OCI-LY1 (cell line): ENCODE data around the gene CLPTM1L.

ENCODE experiments used
- H2AFZ ChIP-seq: fragments of 200-600 bp; sonication (generic), shearing (Covaris generic); 2 replicates; pipeline ENCODE4 v1.6.0; 2014; ENCODE audit warnings: antibody characterized with exemption, mild to moderate bottlenecking, low read length
- H3F3A ChIP-seq: fragments of 200-600 bp; sonication (generic), shearing (Covaris generic); 2 replicates; pipeline ENCODE4 v1.6.0; 2014; ENCODE audit warnings: mild to moderate bottlenecking, antibody characterized with exemption, low read length, moderate library complexity; ENCODE audit not compliant: insufficient read depth
- H3K27ac ChIP-seq: fragments of 200-600 bp; sonication (generic); 2 replicates; pipeline ENCODE4 v1.5.1; 2014; ENCODE audit warnings: low read length, mixed run types, mild to moderate bottlenecking, low read depth; ENCODE audit not compliant: poor library complexity, severe bottlenecking
- H3K27me3 ChIP-seq: fragments of 200-600 bp; sonication (generic); 2 replicates; pipeline ENCODE4 v1.6.0; 2014; ENCODE audit warnings: antibody characterized with exemption, mild to moderate bottlenecking, low read length, moderate library complexity; ENCODE audit not compliant: insufficient read depth
- H3K36me3 ChIP-seq: fragments of 200-600 bp; sonication (generic); 2 replicates; pipeline ENCODE4 v1.6.1; 2014; ENCODE audit warnings: mild to moderate bottlenecking, antibody characterized with exemption, low read length, moderate library complexity, mixed read lengths; ENCODE audit not compliant: insufficient read depth
- H3K4me1 ChIP-seq: fragments of 200-600 bp; sonication (generic); 2 replicates; pipeline ENCODE4 v1.5.1; 2014; ENCODE audit warnings: mild to moderate bottlenecking, low read length, moderate library complexity; ENCODE audit not compliant: insufficient read depth, severe bottlenecking
- H3K4me2 ChIP-seq: fragments of 200-600 bp; sonication (generic), shearing (Covaris generic); 2 replicates; pipeline ENCODE4 v1.6.1; 2014; ENCODE audit warnings: low read length
- H3K4me3 ChIP-seq: fragments of 200-600 bp; sonication (generic); 2 replicates; pipeline ENCODE4 v1.5.1; 2014; ENCODE audit warnings: low read length, low read depth, mild to moderate bottlenecking, mixed read lengths; ENCODE audit not compliant: poor library complexity, severe bottlenecking
- H3K79me2 ChIP-seq: fragments of 200-600 bp; shearing (Covaris generic); 2 replicates; pipeline ENCODE4 v1.6.1; 2016; ENCODE audit warnings: mixed run types, low read length, mixed read lengths; ENCODE audit not compliant: insufficient read depth
- H3K9ac ChIP-seq: fragments of 200-600 bp; sonication (generic), shearing (Covaris generic); 2 replicates; pipeline ENCODE4 v1.6.1; 2014; ENCODE audit warnings: mild to moderate bottlenecking, low read length, mixed read lengths
- H3K9me2 ChIP-seq: fragments of 200-600 bp; sonication (generic), shearing (Covaris generic); 2 replicates; pipeline ENCODE4 v1.6.1; 2014; ENCODE audit warnings: low read depth, mild to moderate bottlenecking, low read length, mixed read lengths
- H3K9me3 ChIP-seq: fragments of 200-600 bp; shearing (Covaris generic); 2 replicates; pipeline ENCODE4 v1.6.1; 2014; ENCODE audit warnings: low read length, mixed read lengths
- H4K20me1 ChIP-seq: fragments of 200-600 bp; sonication (generic), shearing (Covaris generic); 2 replicates; pipeline ENCODE4 v1.6.0; 2016; ENCODE audit warnings: mild to moderate bottlenecking, low read length; ENCODE audit not compliant: insufficient read depth
- EZH2 ChIP-seq: fragments of 200-600 bp; sonication (generic), shearing (Covaris generic); IDR thresholded peaks from 2 replicates; pipeline ENCODE4 v1.8.0; 2017; ENCODE audit warnings: borderline replicate concordance, mixed run types, mild to moderate bottlenecking, antibody characterized with exemption, low read length, moderate library complexity, mixed read lengths
- TF ChIP-seq, protein P1 (sequence below): fragments of 200-600 bp; sonication (generic), shearing (Covaris generic); IDR thresholded peaks from 2 replicates; pipeline ENCODE4 v1.5.1; 2017; ENCODE audit warnings: mild to moderate bottlenecking, antibody characterized with exemption, low read length, moderate library complexity, mixed read lengths

The CLPTM1L gene

GRCh38 chr5:1380011-1380817, 35.3 kb upstream of the CLPTM1L start:
- Histone ChIP-seq H3K9me3 (peaks cover 8% of the 10 kb centered on the region; the same call in 1 of the 2 replicates), H3K4me1 (peaks cover under 1% of the 10 kb centered on the region), H3K36me3 (no peaks in the 10 kb centered on the region), H2AFZ (no peak overlapping the region), H3K9ac (no peak overlapping the region), H3K27me3 (peaks cover 11% of the 10 kb centered on the region; the same call in 1 of the 2 replicates), H3K9me2 (no peaks in the 10 kb centered on the region), H4K20me1 (no peaks in the 10 kb centered on the region), H3K79me2 (no peaks in the 10 kb centered on the region), H3K4me2 (peak overlapping the region; percentile 5; the same call in 1 of the 2 replicates), H3K27ac (no peak overlapping the region), H3F3A (no peaks in the 10 kb centered on the region), H3K4me3 (no peak overlapping the region)
- no peak for TF ChIP-seq EZH2
- TF ChIP-seq, protein P1, sequence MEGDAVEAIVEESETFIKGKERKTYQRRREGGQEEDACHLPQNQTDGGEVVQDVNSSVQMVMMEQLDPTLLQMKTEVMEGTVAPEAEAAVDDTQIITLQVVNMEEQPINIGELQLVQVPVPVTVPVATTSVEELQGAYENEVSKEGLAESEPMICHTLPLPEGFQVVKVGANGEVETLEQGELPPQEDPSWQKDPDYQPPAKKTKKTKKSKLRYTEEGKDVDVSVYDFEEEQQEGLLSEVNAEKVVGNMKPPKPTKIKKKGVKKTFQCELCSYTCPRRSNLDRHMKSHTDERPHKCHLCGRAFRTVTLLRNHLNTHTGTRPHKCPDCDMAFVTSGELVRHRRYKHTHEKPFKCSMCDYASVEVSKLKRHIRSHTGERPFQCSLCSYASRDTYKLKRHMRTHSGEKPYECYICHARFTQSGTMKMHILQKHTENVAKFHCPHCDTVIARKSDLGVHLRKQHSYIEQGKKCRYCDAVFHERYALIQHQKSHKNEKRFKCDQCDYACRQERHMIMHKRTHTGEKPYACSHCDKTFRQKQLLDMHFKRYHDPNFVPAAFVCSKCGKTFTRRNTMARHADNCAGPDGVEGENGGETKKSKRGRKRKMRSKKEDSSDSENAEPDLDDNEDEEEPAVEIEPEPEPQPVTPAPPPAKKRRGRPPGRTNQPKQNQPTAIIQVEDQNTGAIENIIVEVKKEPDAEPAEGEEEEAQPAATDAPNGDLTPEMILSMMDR = peak; percentile 74

DNA sequence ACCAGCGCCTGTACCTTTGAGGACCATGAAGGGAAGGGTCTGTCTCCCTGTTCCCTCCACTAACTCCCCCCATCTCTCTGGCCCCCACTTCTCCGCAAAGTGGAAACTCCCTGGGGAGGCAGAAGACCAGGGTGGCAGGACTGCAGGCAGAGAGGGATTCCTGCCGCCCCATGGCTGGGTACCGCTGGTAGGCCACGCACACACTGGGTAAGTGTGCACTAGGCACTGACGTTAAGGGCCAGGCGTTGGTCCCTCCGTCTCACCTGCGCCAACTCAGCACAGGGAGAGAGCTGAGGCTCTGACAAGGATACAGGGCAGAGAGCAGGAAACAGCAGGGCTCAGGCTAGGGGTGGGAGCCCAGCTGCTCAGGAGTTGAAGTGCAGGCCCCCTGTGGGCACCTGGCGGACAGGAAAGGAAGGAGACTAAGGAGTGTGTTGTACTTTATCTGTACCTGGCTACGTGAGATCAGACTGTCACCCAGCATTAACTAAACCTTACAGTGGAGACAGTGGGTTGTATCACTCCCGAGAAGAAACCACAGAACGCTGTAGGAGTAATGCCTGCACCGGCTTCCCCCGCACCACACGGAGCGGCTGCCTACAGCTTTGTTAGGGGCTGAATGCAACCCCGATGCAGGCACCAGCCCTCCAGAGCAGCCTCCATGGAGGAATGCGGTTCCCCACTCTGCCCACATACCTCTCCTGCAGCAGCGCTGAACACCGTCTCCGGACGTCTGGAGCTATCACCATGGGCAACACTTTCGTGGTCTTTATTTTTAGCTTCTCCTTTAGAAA, 34.2 kb upstream of the CLPTM1L start:
- Histone ChIP-seq H3K27me3 (peaks cover 11% of the 10 kb centered on the region; the same call in 1 of the 2 replicates), H3K27ac (no peak overlapping the region), H3K79me2 (no peaks in the 10 kb centered on the region), H4K20me1 (no peaks in the 10 kb centered on the region), H3K9me2 (no peaks in the 10 kb centered on the region), H3F3A (no peaks in the 10 kb centered on the region), H2AFZ (no peak overlapping the region), H3K4me2 (no peak overlapping the region), H3K36me3 (no peaks in the 10 kb centered on the region), H3K9ac (no peak overlapping the region), H3K4me3 (no peak overlapping the region), H3K4me1 (no peaks in the 10 kb centered on the region), H3K9me3 (peaks cover 8% of the 10 kb centered on the region; the same call in 1 of the 2 replicates)
- no peak for TF ChIP-seq EZH2
- TF ChIP-seq, protein P1 = no peak

DNA sequence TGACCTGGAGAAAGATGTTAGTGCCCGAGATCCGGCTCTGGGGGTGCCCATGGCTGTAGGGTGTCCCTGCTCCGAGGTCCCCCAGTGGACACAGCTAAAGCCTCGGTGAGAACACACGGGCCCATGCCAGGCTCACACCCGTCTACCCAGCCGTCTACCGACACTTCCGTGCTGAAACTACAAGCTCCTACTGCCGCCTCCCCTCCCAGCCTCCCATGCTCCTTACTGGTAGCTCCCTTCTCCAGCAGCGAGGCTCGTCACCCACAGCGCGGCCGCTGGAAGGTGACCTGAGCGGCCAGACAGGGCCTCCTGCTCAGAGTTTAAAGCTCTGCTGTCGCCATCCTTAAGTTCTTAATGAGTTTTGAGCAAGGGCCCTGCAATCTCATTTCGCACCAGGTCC, 33.2 kb upstream of the CLPTM1L start:
- Histone ChIP-seq H4K20me1 (no peaks in the 10 kb centered on the region), H3K4me3 (no peak overlapping the region), H2AFZ (no peak overlapping the region), H3K9me3 (peaks cover 8% of the 10 kb centered on the region; the same call in 1 of the 2 replicates), H3K79me2 (no peaks in the 10 kb centered on the region), H3K4me1 (no peaks in the 10 kb centered on the region), H3K27me3 (peaks cover 11% of the 10 kb centered on the region; the same call in 1 of the 2 replicates), H3K36me3 (no peaks in the 10 kb centered on the region), H3K4me2 (no peak overlapping the region), H3K27ac (no peak overlapping the region), H3K9ac (no peak overlapping the region), H3F3A (no peaks in the 10 kb centered on the region), H3K9me2 (no peaks in the 10 kb centered on the region)
- TF ChIP-seq, protein P1 = no peak
- TF ChIP-seq EZH2 = no peak
